Embryonic facial prominence (tissue), 1 donor: ENCODE data around the gene UPK1A.
"Not testable (repeated sequence)": the region's sequence is repeated elsewhere in the genome, so short reads cannot be mapped to it uniquely, and the experiment has no call there.

ENCODE experiments used
- DNase-seq: peaks from one replicate; pipeline ENCODE4 v3.0.0-alpha.2; 2016; ENCODE audit errors: extremely low spot score

UPK1A gene

GRCh38 chr19:35716801-35717664 is 50.7 kb downstream of the UPK1A start:
- DNase-seq: peak; percentile 90

- DNase-seq: no peak
Measured at GRCh38 chr19:35717665-35718344, 51.5 kb downstream of the UPK1A start, which contains the start of gene KMT2B. KMT2B (plus strand) TSS chr19:35718003; CDS start chr19:35718019, 16 bp downstream.

GRCh38 chr19:35718345-35719041 is 52.2 kb downstream of the UPK1A start:
- no peak for DNase-seq

GRCh38 chr19:35719402-35720162 is 53.3 kb downstream of the UPK1A start:
- no peak for DNase-seq

GRCh38 chr19:35720163-35720524 is 53.8 kb downstream of the UPK1A start:
- no peak for DNase-seq

GRCh38 chr19:35720648-35721047 is 54.3 kb downstream of the UPK1A start:
- no peak for DNase-seq

- DNase-seq: no peak
Measured at GRCh38 chr19:35721374-35721773, 55.1 kb downstream of the UPK1A start.

GRCh38 chr19:35722461-35722860 is 56.1 kb downstream of the UPK1A start:
- no peak for DNase-seq

- no peak for DNase-seq
Measured at GRCh38 chr19:35722897-35723296, 56.6 kb downstream of the UPK1A start.

- DNase-seq: no peak
Measured at GRCh38 chr19:35723671-35724070, 57.4 kb downstream of the UPK1A start.

- not testable (repeated sequence) for DNase-seq
Measured at GRCh38 chr19:35724132-35724531, 57.8 kb downstream of the UPK1A start.

- DNase-seq: no peak
Measured at GRCh38 chr19:35724560-35724959, 58.2 kb downstream of the UPK1A start.

GRCh38 chr19:35725216-35725861 is 59.0 kb downstream of the UPK1A start:
- no peak for DNase-seq

- no peak for DNase-seq
Measured at GRCh38 chr19:35727053-35727955, 61.0 kb downstream of the UPK1A start.
